OCI-LY1 (cell line): ENCODE results near the gene CLK2.

Source experiments
- CTCF ChIP-seq: fragments of 200-600 bp; sonication (generic), shearing (Covaris generic); IDR thresholded peaks from 2 replicates; pipeline ENCODE4 v1.5.1; 2017; ENCODE audit warnings: mild to moderate bottlenecking, antibody characterized with exemption, low read length, moderate library complexity, mixed read lengths
- EZH2 ChIP-seq: fragments of 200-600 bp; sonication (generic), shearing (Covaris generic); IDR thresholded peaks from 2 replicates; pipeline ENCODE4 v1.8.0; 2017; ENCODE audit warnings: borderline replicate concordance, mixed run types, mild to moderate bottlenecking, antibody characterized with exemption, low read length, moderate library complexity, mixed read lengths

DNA sequence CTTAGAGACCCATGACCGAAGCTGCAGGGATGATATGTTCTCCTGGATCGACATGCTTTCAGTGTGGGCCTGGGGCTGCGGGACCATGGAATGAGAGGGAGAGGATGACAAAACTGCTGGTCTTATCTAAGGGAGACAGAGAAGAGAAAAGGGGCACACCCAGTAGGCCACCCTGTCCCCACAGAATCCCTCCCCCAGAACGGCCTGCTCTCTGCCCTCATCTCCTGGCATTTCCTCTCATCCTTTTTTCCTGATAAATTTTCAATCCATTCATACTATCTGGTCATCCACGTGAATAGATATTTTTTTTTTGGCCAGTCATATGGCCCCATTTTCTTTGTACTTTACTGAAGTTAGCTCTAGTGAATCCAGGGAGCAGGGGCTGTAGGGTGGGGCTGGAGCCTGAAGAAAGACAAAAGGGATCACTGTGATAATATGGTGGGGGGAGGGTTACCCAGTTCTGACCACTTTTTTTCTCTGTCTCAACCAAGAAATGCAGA lies 28.1 kb upstream of the CLK2 start, which contains the start of gene PKLR:
- TF ChIP-seq CTCF (no peak), EZH2 (no peak)
